ENCODE measurements around the gene KIAA0825. TPM values are rescaled to one million over a fixed set of nuclear protein-coding genes. Genes with fewer than 3 reads are reported as not detected.

KIAA0825 gene
- total RNA-seq, 1 experiment from 2014 or later = 1.6 TPM

DNA sequence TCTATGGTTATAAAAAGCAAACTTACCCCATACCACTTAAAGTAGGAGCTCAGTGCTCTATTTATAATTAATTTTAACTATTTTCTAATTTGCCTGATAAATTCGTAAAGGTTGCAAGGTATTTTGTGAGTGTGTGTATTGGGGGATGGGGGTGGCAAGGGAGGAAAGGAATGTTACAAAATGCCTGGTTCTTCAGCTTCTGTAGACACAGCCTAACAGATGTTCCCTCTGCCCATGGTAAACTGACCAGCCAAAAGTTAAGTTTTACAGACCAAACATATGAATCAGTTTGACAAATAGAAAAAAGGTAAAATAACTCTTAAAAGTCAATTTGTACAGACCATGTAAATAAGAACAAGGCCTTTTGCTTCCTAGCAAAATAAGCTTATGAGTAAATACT is 232.6 kb downstream of the KIAA0825 start:
- intact Hi-C loops (cut with micrococcal nuclease; ENCODE audit: unreplicated experiment) = no loop called here
- DNase-seq (ENCODE audit: low read depth, low spot score) = no peak
- Histone ChIP-seq H3K4me1 (ENCODE audit: control insufficient read depth, insufficient read depth, low read length) (no peaks in the 10 kb centered on the region), H3K27me3 (ENCODE audit: control insufficient read depth, insufficient read depth, low read length) (no peaks in the 10 kb centered on the region), H3K9me3 (ENCODE audit: control insufficient read depth, insufficient read depth, low read depth, low read length) (no peaks in the 10 kb centered on the region), H3K27ac (ENCODE audit: low read length) (no peak overlapping the region), H3K36me3 (ENCODE audit: control insufficient read depth, insufficient read depth, low read length) (no peaks in the 10 kb centered on the region), H3K4me3 (ENCODE audit: low read depth in 2 of 2, low read length in 2 of 2) (no peak overlapping the region)
- no peak for ATAC-seq
- in situ Hi-C loops (cut with HindIII; ENCODE audit: low pct_unique_long_range_greater_than_20kb, low sequenced_read_pairs) = no loop called here
- ChIA-PET POLR2A (no interaction called here), CTCF (no interaction called here)
- TF ChIP-seq POLR2AphosphoS5 (IDR thresholded peaks at IDR 0.05; ENCODE audit: low read depth, low read length) (no peak), SIN3A (IDR thresholded peaks at IDR 0.05; ENCODE audit: borderline replicate concordance, insufficient read depth, low read depth, low read length) (no peak), REST (IDR thresholded peaks at IDR 0.05; ENCODE audit: insufficient read depth in 1 of 2, low read depth in 2 of 2, low read length in 1 of 2) (no peak), CTCF (IDR thresholded peaks at IDR 0.05) (no peak), TCF7L2 (IDR thresholded peaks at IDR 0.05; ENCODE audit: low read depth, low read length) (no peak)
- no TSS peak for BruUV-seq (replicated peaks)

DNA sequence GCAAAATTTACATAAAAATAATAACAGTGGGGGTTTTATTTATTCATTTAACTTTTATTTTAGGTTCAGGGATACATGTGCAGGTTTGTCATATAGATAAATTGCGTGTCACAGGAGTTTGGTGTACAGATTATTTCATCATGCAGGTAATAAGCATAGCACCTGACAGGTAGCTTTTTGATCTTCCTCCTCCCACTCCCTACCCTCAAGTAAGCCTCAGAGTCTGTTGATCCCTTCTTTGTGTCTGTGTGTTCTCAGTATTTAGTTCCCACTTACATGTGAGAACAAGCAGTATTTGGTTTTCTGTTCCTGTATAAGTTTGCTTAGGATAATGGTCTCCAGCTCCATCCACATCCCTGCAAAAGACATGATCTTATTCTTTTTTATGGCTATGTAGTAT is 240.3 kb downstream of the KIAA0825 start:
- CTCF ChIA-PET = no interaction called here
- no peaks in the 10 kb centered on the region for H3K4me1 ChIP-seq (ENCODE audit: control insufficient read depth, insufficient read depth, low read length)
- POLR2A ChIA-PET = no interaction called here

More for the DNA sequence above, 240.3 kb downstream of the KIAA0825 start:
- H3K27me3 ChIP-seq (ENCODE audit: control insufficient read depth, insufficient read depth, low read length) = no peaks in the 10 kb centered on the region
- H3K4me3 ChIP-seq (ENCODE audit: low read depth in 2 of 2, low read length in 2 of 2) = no peak overlapping the region
- TSS peak; percentile 57 for BruUV-seq (replicated peaks)
- in situ Hi-C loops (cut with HindIII; ENCODE audit: low pct_unique_long_range_greater_than_20kb, low sequenced_read_pairs) (no loop called here), intact Hi-C loops (cut with micrococcal nuclease; ENCODE audit: unreplicated experiment) (no loop called here)
- no peak overlapping the region for H3K27ac ChIP-seq (ENCODE audit: low read length)
- no peaks in the 10 kb centered on the region for H3K36me3 ChIP-seq (ENCODE audit: control insufficient read depth, insufficient read depth, low read length)
- ATAC-seq (no peak), DNase-seq (ENCODE audit: low read depth, low spot score) (no peak)
- H3K9me3 ChIP-seq (ENCODE audit: control insufficient read depth, insufficient read depth, low read depth, low read length) = no peaks in the 10 kb centered on the region
- TF ChIP-seq SIN3A (IDR thresholded peaks at IDR 0.05; ENCODE audit: borderline replicate concordance, insufficient read depth, low read depth, low read length) = no peak
- no peak for TF ChIP-seq REST (IDR thresholded peaks at IDR 0.05; ENCODE audit: insufficient read depth in 1 of 2, low read depth in 2 of 2, low read length in 1 of 2)
- TF ChIP-seq POLR2AphosphoS5 (IDR thresholded peaks at IDR 0.05; ENCODE audit: low read depth, low read length) = no peak
- TF ChIP-seq TCF7L2 (IDR thresholded peaks at IDR 0.05; ENCODE audit: low read depth, low read length) = no peak
- no peak for TF ChIP-seq CTCF (IDR thresholded peaks at IDR 0.05)

Data from Panc1 (cell line).